ENCODE measurements around the gene SERTAD3. TPM values are rescaled to one million over a fixed set of nuclear protein-coding genes. Genes with fewer than 3 reads are reported as not detected.

Gene SERTAD3
- total and polyA plus RNA-seq, 2 donors (not counting 3 experiments of a cell fraction or from before 2014, with no cell fraction given), result 13.3 to 29.9 TPM

DNA sequence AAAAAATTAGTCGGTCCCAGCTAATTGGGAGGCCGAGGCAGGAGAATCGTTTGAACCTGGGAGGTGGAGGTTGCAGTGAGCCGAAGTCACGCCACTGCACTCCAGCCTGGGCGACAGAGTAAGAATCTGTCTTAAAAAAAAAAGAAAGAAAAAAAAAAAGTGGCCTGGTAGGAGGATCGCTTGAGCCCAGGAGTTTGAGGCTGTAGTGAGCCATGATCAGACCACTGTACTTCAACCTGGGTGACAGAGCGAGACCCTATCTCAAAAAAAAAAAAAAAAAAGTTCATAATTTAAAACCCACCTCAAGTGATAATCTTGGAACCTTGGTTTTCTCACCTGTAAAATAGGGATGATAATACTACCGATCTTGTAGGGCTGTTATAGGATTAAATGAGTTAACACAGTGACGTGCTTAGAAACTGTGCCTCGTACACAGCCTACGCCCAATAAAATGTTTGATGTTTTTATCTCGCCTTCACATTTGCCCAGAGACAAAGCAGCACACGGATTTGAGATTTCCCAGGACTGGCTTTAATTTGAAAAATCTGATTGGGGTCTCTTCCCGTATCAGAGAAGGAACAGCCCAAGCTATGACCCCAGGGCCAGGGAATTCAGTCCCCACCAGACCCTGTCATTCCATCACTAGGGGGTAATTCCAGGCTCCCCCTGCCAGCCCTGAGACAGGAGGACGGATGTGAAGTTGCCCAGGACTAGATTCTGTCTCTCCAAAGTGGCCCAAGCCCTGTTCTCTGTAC lies 22.0 kb downstream of the SERTAD3 start:
- no peaks in the 10 kb centered on the region for H3K9me3 ChIP-seq (replicated peaks; ENCODE audit: control insufficient read depth, insufficient read depth, low read length)
- H3K9me1 ChIP-seq (replicated peaks; ENCODE audit: control insufficient read depth, extremely low read depth, insufficient read depth, low read length), result no peaks in the 10 kb centered on the region
- no peak overlapping the region for H3K4me2 ChIP-seq (ENCODE audit: insufficient read depth, low read length)
- H3K9ac ChIP-seq (replicated peaks; ENCODE audit: extremely low read depth, insufficient read depth, low read length), result no peak overlapping the region
- no peaks in the 10 kb centered on the region for H4K20me1 ChIP-seq (replicated peaks; ENCODE audit: control insufficient read depth, extremely low read depth, insufficient read depth, low read length)
- POLR2A ChIA-PET, result interaction anchor here (1.9 kb wide), 1 partner anchor 21 kb away, joined by 15 read pairs; no protein-coding TSS in a partner anchor
- BruUV-seq (replicated peaks), result no TSS peak
- FAIRE-seq (no peak), DNase-seq (ENCODE audit: low read depth, low spot score) (no peak)
- H3K36me3 ChIP-seq (ENCODE audit: control insufficient read depth in 2 of 2, extremely low read depth in 1 of 2, insufficient read depth in 2 of 2, low read length in 2 of 2), result peaks cover 8 to 9% of the 10 kb centered on the region in 2 experiments
- no peaks in the 10 kb centered on the region for H3K27me3 ChIP-seq (ENCODE audit: control insufficient read depth in 2 of 2, insufficient read depth in 2 of 2, low read length in 2 of 2)
- peaks cover 30% of the 10 kb centered on the region for H3K79me2 ChIP-seq (ENCODE audit: control insufficient read depth, insufficient read depth, low read length)
- CTCF ChIA-PET, result interaction anchor here (0.7 to 2.0 kb wide), 3 partner anchors 21 to 117 kb away, joined by 3 to 37 read pairs (median 6); partner anchors contain the start of gene SERTAD3
- no peak for TF ChIP-seq MYC (IDR thresholded peaks at IDR 0.05; ENCODE audit: low read depth, low read length)
- TF ChIP-seq FOS (IDR thresholded peaks at IDR 0.05; ENCODE audit: borderline replicate concordance, insufficient read depth, low read length), result no peak
- TF ChIP-seq, protein P1, sequence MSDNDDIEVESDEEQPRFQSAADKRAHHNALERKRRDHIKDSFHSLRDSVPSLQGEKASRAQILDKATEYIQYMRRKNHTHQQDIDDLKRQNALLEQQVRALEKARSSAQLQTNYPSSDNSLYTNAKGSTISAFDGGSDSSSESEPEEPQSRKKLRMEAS (IDR thresholded peaks at IDR 0.05; ENCODE audit: insufficient read depth, insufficient read length), result no peak
- dilution Hi-C loops (cut with MboI; ENCODE audit: extremely low pct_ligation_motif_present, low sequenced_read_pairs), result no loop called here
- intact Hi-C loops (cut with micrococcal nuclease), result loop anchor here (1.0 to 5.0 kb wide), 5 partner anchors 19 to 177 kb away; partner anchors contain the start of genes C19orf47, PLD3 and SERTAD3
- no peak overlapping the region for H3K4me3 ChIP-seq (replicated peaks in 1 of 3; ENCODE audit: insufficient read depth in 1 of 3, low read depth in 1 of 3, low read length in 3 of 3)
- no peak overlapping the region for H2AFZ ChIP-seq (ENCODE audit: low read depth, low read length)
- H3K27ac ChIP-seq (ENCODE audit: insufficient read depth, low read depth, low read length), result peak overlapping the region; percentile 75
- peaks cover 26% of the 10 kb centered on the region for H3K4me1 ChIP-seq (ENCODE audit: control insufficient read depth, extremely low read depth, insufficient read depth, low read length)

Data from endothelial cell of umbilical vein (primary cell).